Umbilical cord (tissue), 2 donors: Measurements from ENCODE around the gene LILRB1. TPM values are rescaled to one million over a fixed set of nuclear protein-coding genes. Genes with fewer than 3 reads are reported as not detected.
A peak's percentile ranks its signal among the peaks of the same experiment; 100 is the strongest.
"Not testable (repeated sequence)": the region's sequence is repeated elsewhere in the genome, so short reads cannot be mapped to it uniquely, and the experiment has no call there.

ENCODE experiments used
- DNase-seq: peaks from one replicate; pipeline ENCODE4 v3.0.0-alpha.2; 2015; ENCODE audit warnings: low spot score
- total RNA-seq: library from RNA; depleted of rRNA; stranded (reverse); fragments of >200 nt; gene quantifications from one replicate; pipeline ENCODE4 v1.2.3, GENCODE V29; 2014; ENCODE audit warnings: low replicate concordance; ENCODE audit not compliant: insufficient read depth

Gene LILRB1
- total RNA-seq, 1 donor from 2014 or later, result 0.72 TPM

- no peak for DNase-seq
Measured at GRCh38 chr19:54661846-54662481, 31.7 kb downstream of the LILRB1 start.

- DNase-seq, result no peak
Measured at GRCh38 chr19:54662730-54663129, 32.4 kb downstream of the LILRB1 start, which contains the start of gene LILRB4. Gene LILRB4, plus strand, starts transcription at chr19:54662985. Its CDS starts 49 bp downstream, at chr19:54663034.

- no peak for DNase-seq
Measured at GRCh38 chr19:54665530-54665929, 35.2 kb downstream of the LILRB1 start.

- no peak for DNase-seq
Measured at GRCh38 chr19:54667217-54667616, 36.9 kb downstream of the LILRB1 start.

DNA sequence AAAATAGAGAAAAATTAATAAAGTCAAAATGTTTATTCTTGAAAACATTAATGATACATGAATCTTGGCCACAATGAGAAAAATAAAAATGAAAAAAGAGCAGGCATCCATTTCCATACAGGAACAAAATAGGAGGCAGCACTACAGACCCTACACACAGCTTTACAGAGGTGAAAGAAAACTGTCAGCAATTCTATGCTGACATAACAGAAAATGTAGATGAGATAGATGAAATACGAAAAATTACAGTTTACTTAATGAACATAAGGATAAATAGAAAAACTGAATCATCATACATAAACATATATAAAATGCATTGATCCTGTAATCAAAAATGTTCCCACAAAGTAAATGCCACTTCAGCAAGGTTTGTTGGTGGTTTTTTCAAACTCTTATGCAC is 38.1 kb downstream of the LILRB1 start:
- DNase-seq, result no peak

DNA sequence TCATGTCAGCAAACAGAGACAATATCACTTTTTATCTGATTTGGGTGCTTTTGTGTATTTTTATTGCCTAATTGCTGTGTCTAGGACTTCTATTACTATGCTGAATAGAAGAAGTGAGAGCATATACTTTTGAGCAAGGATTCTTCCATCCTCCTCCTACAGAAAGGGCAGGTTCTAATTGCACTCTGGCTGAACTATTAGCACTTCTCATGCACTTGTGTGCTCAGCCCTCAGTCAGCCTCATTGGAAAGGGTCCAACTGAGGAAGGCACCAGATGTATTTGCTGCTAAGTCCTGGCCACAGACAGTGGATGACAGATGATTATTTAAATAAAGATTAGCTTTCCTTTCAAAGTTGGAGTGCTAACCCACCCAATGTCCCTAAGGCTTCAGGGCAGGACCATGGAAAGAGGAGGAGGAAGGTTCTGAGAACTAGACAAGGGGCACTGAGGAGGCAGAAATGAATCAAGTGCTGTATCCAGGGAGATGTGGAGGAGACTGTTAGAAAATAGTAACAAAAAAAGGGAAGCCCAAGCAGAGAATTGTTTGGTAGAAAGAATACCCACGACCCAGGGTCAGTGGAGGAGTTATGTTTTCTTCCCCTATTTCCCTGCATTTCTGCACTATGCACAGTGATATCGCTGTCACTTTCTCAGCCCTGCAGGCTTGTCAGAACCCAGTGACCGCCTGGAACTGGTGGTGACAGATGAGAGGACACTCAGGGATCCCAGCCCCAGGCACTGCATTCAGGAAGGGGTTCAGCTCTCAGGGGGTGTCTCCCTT is 40.5 kb downstream of the LILRB1 start:
- no peak for DNase-seq

DNA sequence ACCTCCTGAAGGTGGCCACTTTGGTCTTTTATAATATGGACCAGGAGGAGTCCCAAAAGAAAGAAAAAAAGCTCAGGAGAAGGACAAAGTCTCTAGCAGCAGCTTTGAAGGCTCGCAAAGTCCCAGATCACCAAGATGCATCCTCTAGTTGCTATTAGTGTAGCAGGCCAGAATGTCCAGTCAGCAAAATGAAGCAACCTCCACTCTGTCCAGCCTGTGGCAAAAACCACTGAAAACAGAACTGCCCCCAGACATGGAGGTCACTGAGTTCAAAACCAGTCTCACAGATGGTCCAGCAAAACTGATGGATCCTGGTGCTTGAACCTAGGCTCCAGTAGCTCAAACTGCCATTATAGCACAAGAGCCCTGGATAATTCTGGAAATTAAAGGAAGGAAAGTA is 42.9 kb downstream of the LILRB1 start:
- no peak for DNase-seq

GRCh38 chr19:54674021-54674617 is 43.8 kb downstream of the LILRB1 start:
- DNase-seq, result no peak

GRCh38 chr19:54676210-54676834 is 46.0 kb downstream of the LILRB1 start:
- DNase-seq, result peak; percentile 29

DNA sequence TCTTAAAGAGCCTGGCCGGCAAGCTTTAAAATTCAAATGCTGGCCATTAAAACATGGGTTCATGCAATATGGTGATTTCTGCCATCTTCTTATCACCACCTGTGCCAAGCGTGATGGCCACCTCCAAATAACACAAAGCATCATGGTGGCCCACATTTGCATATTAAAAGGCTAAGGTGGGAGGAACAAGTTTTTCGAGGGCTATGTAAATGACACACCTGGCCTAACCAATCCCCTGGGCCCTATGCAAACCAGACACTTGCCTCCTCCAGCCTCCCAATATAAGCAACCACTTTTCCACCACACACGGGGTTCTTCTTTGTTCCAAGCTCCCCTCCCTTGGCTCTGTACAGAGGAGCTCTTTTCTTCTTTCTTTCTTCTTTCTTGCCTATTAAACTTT is 46.9 kb downstream of the LILRB1 start:
- no peak for DNase-seq

DNA sequence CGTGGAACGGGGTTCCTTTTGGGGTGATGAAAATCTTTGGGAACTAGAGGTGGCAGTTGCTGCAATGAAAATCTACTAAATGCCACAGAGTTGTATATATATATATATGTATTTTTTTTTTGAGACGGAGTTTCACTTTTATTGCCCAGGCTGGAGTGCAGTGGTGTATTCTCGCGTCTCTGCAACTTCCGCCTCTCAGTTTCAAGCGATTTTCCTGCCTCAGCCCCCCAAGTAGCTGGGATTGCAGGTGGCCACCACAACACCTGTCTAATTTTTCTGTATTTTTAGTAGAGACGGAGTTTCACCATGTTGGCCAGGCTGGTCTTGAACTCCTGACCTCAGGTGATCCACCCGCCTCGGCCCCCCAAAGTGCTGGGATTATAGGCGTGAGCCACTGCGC is 51.3 kb downstream of the LILRB1 start:
- not testable (repeated sequence) for DNase-seq

DNA sequence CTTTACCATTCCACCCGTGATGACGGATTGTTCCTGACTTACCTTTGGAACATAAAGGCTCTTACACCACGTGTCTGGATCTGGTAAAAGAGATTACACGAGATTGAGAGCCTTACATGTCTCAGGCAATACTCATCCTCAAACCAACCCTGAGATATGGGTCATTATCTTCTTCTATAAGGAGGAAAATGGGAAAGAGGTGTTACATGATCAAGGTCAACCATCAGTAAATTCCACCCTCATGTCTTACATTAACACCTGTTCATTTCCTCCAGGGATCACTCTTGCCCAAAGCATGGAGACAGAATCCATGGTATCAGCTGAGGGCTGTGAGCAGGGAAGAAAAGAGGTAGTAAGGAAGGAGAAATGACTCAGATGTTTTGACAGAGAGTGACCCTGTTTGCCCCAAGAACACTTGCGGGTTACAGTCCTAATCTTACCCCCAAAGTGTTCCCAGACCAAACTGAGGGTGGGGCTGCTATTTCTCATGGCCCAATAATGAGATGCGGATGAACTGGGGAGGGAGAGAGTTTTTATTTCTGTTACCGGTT is 52.1 kb downstream of the LILRB1 start:
- no peak for DNase-seq

- no peak for DNase-seq
Measured at GRCh38 chr19:54684527-54684926, 54.2 kb downstream of the LILRB1 start.

Other genes starting within 250 kb of the LILRB1 start
- gene TTYH1, start 215.0 kb upstream of the LILRB1 start, total RNA-seq, result 0.24 TPM
- 19.7 TPM for gene LENG8, start 181.3 kb upstream of the LILRB1 start, total RNA-seq
- gene LENG9, start 166.7 kb upstream of the LILRB1 start, total RNA-seq, result 18.1 TPM
- 104 TPM for gene CDC42EP5, start 157.2 kb upstream of the LILRB1 start, total RNA-seq
- gene LAIR2, start 127.7 kb upstream of the LILRB1 start, total RNA-seq, result not detected
- 1.4 TPM for gene LILRA2, start 56.7 kb upstream of the LILRB1 start, total RNA-seq
- 1.4 TPM for gene LILRA1, start 36.9 kb upstream of the LILRB1 start, total RNA-seq
- 4.6 TPM for gene LILRB4, start 32.5 kb downstream of the LILRB1 start, total RNA-seq
- gene KIR3DL3, start 94.0 kb downstream of the LILRB1 start, total RNA-seq, result 0.24 TPM
- gene KIR2DL3, start 108.0 kb downstream of the LILRB1 start, total RNA-seq, result 1.7 TPM
- not detected for gene KIR2DL1, start 139.3 kb downstream of the LILRB1 start, total RNA-seq
- not detected for gene KIR2DL4, start 173.1 kb downstream of the LILRB1 start, total RNA-seq
- 1.7 TPM for gene KIR3DL1, start 186.0 kb downstream of the LILRB1 start, total RNA-seq
- 0.72 TPM for gene KIR2DS4, start 202.2 kb downstream of the LILRB1 start, total RNA-seq
- 0.72 TPM for gene KIR3DL2, start 220.0 kb downstream of the LILRB1 start, total RNA-seq
- not detected for gene FCAR, start 243.8 kb downstream of the LILRB1 start, total RNA-seq